Bronchus fibroblast of lung (primary cell): ENCODE data around the gene ERICH6B. TPM values are rescaled to one million over a fixed set of nuclear protein-coding genes. Genes with fewer than 3 reads are reported as not detected.

Experiments used
- total RNA-seq: library from RNA; depleted of rRNA; stranded (reverse); fragments of >200 nt; gene quantifications from 2 replicates; pipeline ENCODE4 v1.2.3, GENCODE V29; 2015

ERICH6B gene
- not detected in 2 replicates for total RNA-seq

DNA sequence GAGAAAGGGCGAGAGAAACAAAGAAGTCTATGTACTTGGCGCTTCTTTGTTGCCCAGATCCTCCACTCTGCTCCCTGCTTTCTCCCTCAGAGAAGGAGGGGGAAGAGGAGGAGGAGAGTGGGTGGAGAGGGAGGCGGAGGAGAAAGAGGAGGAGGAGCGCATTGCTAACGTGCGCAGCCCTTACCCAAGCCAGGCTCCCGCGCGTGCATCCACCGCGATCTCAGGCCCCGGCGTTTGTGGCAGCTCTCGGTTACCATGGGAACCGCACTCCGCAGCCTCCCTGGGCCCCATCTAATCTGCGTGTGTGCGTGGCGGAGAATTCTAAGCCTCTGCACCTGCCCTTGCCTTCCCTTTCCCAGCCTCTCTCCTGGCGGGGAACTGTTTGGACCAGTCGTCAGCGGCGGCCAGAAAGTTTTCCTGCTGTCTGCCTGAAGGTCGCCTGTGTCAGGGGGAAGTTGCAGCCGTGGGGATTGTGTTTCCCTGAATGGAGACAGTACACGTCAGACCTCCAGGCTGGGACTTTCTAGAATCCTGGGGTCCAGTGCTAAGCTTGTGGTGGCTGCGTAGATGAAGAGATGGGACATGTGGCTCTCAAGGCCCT is at the start of gene ERICH6B:
ERICH6B (minus strand) TSS at position 239 of the 601 bp plus-strand sequence. CDS start 18,734 bp downstream, outside the sequence.

Other genes with a start within 250 kb of the ERICH6B start
- gene SLC25A30, start 197.4 kb downstream of the ERICH6B start, total RNA-seq = 2.8 and 2.9 TPM in 2 replicates
- 19.5 and 21.0 TPM in 2 replicates for gene COG3, start 150.8 kb downstream of the ERICH6B start, total RNA-seq
- not detected in 2 replicates for gene CBY2, start 86.6 kb upstream of the ERICH6B start, total RNA-seq
- gene SIAH3, start 236.0 kb upstream of the ERICH6B start, total RNA-seq = under 0.01 TPM in 1 of 2 replicates, not detected in the other